ENCODE results near the gene USF1. TPM values are rescaled to one million over a fixed set of nuclear protein-coding genes. Genes with fewer than 3 reads are reported as not detected.
A peak's percentile ranks its signal among the peaks of the same experiment; 100 is the strongest.
"Not testable (repeated sequence)": the region's sequence is repeated elsewhere in the genome, so short reads cannot be mapped to it uniquely, and the experiment has no call there.

Gene USF1
- total RNA-seq, 1 donor from 2014 or later: 58.4 TPM

DNA sequence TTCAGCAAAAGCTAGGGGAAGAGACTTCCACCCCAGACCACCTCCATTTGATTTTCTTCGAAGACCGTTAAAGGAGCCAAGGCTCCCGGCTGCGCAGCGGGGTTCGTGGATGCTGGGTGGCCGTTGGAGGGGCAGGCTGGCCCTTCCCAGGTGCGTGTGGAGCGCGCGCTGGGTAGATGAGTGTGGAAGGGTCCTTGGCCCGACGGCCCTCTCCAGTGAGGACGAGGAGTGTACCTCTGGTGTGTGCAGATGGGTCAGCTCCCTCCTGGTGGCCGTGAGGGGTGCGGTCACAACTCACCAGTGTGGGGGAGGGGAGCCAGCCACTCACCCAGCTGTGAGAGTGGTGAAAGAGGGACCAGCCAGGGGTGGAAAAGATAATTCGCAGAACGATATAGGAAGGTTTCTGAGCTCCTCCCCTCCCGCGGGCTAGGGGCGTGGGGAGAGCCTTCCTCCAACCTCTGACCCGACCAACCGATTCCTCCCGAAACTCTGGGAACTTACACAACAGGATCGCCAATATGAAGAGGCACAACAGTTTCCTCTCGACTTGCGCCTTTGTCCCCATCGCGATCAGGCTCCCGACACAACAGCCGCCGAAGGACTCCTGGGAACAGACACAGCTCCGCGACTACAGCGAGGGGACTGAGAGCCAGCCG, 25.1 kb downstream of the USF1 start, which contains the start of gene F11R:
Gene F11R (minus strand): TSS at position 644 of the 656 bp plus-strand sequence. CDS start 79 bp downstream, at position 565.
- no peaks in the 10 kb centered on the region for H3K27me3 ChIP-seq (ENCODE audit: control insufficient read depth, insufficient read depth, low read length)
- TF ChIP-seq, protein P1, sequence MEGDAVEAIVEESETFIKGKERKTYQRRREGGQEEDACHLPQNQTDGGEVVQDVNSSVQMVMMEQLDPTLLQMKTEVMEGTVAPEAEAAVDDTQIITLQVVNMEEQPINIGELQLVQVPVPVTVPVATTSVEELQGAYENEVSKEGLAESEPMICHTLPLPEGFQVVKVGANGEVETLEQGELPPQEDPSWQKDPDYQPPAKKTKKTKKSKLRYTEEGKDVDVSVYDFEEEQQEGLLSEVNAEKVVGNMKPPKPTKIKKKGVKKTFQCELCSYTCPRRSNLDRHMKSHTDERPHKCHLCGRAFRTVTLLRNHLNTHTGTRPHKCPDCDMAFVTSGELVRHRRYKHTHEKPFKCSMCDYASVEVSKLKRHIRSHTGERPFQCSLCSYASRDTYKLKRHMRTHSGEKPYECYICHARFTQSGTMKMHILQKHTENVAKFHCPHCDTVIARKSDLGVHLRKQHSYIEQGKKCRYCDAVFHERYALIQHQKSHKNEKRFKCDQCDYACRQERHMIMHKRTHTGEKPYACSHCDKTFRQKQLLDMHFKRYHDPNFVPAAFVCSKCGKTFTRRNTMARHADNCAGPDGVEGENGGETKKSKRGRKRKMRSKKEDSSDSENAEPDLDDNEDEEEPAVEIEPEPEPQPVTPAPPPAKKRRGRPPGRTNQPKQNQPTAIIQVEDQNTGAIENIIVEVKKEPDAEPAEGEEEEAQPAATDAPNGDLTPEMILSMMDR (IDR thresholded peaks at IDR 0.05; ENCODE audit: insufficient read depth, low read length, severe bottlenecking): peak; percentile 17
- H3K4me3 ChIP-seq (ENCODE audit: low read depth, low read length): peak within 1 kb of the TSS; percentile 80
- FAIRE-seq: no peak
- peak; percentile 71 for DNase-seq (ENCODE audit: low read depth)
- no peaks in the 10 kb centered on the region for H3K36me3 ChIP-seq (ENCODE audit: control insufficient read depth, insufficient read depth, low read length)

DNA sequence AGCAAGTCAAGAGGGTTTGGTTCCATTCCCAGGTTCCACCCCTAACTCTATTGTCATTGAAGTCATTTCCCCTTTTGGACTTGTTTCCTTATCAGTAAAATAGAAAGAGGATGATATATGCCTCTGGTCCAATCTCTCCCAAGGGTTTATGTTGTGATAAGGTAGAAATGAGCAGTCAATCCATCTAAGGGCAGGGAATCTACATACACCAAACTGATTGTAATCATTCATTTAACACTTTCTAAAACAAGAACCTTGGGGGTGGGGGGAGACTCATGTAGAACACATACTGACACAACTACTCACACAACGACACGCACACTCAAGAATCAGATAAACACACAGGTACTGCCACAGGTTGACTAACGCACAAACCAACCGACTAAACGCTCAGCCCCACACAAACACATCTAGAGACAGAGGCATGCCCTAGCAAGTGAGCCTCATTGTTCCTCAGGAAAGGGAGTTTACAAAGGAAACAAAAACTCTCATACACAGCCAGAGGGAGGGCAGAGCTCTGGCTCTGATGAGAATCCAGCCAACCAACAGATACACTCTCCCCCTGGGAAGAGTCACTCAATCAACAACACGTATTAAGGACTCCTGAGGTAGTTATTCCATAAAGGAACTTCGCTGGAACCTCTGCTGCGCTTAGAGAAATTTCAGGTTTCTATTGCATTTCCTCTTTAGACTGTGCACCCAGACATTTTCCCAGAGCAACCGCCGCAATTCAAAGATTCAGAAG, 25.9 kb downstream of the USF1 start:
- peak overlapping the region; percentile 80 for H3K4me3 ChIP-seq (ENCODE audit: low read depth, low read length)
- no peaks in the 10 kb centered on the region for H3K36me3 ChIP-seq (ENCODE audit: control insufficient read depth, insufficient read depth, low read length)
- TF ChIP-seq, protein P1 (IDR thresholded peaks at IDR 0.05; ENCODE audit: insufficient read depth, low read length, severe bottlenecking): no peak
- DNase-seq (ENCODE audit: low read depth) (peak; percentile 97), FAIRE-seq (peak; percentile 23)
- no peaks in the 10 kb centered on the region for H3K27me3 ChIP-seq (ENCODE audit: control insufficient read depth, insufficient read depth, low read length)

DNA sequence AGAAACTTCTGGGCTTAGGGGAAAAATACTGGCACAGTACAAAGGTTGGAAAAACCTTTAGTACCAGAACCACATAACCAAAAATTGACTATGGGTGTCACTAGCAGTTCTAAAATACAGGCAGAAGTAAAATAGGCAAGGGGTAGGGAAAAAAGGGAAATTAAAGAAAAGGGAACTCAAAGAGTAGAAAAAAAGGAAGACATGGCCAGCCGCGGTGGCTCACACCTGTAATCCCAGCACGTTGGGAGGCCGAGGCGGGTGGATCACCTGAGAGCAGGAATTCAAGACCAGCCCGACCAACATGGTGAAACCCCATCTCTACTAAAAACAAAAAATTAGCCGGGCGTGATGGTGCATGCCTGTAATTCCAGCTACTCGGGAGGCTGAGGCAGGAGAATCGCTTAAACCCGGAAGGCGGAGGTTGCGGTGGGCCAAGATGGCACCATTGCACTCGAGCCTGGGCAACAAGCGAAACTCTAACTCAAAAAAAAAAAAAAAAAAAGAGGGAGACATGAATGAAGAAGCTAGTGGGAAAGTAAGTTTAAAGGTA, 26.6 kb downstream of the USF1 start:
- H3K36me3 ChIP-seq (ENCODE audit: control insufficient read depth, insufficient read depth, low read length); H3K27me3 ChIP-seq (ENCODE audit: control insufficient read depth, insufficient read depth, low read length); FAIRE-seq: not testable (repeated sequence)
- H3K4me3 ChIP-seq (ENCODE audit: low read depth, low read length): peak overlapping the region; percentile 80
- DNase-seq (ENCODE audit: low read depth): peak; percentile 32

DNA sequence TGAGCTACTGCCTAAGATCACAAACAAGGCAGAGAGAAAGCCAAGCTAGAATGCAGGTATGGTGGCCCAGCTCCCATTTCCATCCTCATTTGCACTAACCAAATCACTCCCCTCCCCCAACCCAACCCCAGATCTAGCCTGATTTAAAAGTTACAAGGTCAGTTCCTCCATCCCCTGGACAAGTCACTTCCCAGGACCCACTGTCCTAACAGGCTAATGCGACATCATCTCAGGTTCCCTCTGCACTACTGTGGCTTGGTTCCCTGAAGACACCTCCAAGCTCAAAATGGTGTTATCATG, 27.2 kb downstream of the USF1 start:
- FAIRE-seq (no peak), DNase-seq (ENCODE audit: low read depth) (no peak)
- TF ChIP-seq, protein P1 (IDR thresholded peaks at IDR 0.05; ENCODE audit: insufficient read depth, low read length, severe bottlenecking): no peak
- Histone ChIP-seq H3K36me3 (ENCODE audit: control insufficient read depth, insufficient read depth, low read length) (no peaks in the 10 kb centered on the region), H3K27me3 (ENCODE audit: control insufficient read depth, insufficient read depth, low read length) (no peaks in the 10 kb centered on the region), H3K4me3 (ENCODE audit: low read depth, low read length) (peak overlapping the region; percentile 80)

DNA sequence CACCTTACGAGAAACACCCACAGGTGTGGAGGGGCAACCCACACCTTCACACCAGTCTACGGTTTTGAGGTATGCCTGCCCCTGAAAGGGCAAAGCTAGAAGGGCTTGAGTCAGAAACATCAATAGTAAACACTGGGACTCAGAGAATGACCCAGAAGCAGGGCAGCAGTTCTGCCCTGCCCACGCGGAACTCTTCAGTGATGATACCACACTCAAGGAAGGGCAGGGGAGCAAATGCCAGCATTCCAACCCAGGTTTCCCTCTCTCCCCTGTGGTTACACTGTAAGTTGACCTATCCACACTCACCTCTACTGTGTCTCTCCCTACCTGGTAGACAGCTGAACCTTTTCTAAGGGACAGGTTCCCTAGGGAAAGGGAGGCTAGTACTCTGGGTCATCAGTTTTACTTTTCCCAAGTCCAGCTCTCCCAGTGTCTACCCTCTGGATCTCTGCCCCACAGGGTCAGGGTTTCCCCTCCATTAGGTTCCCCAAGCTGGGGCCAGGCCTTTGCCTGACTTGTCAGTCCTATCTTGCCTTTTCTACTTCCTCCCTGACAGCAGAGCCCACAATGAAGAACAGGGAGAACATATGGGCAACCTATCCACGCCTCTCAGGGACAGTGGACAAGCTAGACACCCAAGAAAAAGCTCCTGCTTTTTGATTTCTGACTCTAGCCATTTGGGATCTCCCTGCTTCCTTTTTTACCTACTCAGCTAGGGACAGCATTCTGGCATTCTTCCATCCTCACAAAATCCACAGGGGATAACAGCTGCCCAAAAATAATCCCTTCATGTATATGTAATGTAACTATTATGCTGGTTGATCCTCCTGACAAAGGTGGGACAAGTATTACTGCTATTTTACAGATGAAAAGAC, 27.8 kb downstream of the USF1 start:
- DNase-seq (ENCODE audit: low read depth): peak; percentile 64
- TF ChIP-seq, protein P1 (IDR thresholded peaks at IDR 0.05; ENCODE audit: insufficient read depth, low read length, severe bottlenecking): no peak
- peak overlapping the region; percentile 80 for H3K4me3 ChIP-seq (ENCODE audit: low read depth, low read length)

DNA sequence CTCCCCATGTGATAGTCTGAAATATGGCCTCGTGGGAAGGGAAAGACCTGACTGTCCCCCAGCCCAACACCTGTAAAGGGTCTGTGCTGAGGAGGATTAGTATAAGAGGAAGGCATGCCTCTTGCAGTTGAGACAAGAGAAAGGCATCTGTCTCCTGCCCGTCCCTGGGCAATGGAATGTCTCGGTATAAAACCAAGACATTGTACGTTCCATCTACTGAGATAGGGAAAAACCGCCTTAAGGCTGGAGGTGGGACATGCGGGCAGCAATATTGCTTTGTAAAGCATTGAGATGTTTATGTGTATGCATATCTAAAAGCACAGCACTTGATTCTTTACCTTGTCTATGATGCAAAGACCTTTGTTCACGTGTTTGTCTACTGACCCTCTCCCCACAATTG, 28.6 kb downstream of the USF1 start:
- H3K36me3 ChIP-seq (ENCODE audit: control insufficient read depth, insufficient read depth, low read length); DNase-seq (ENCODE audit: low read depth); H3K27me3 ChIP-seq (ENCODE audit: control insufficient read depth, insufficient read depth, low read length); H3K4me3 ChIP-seq (ENCODE audit: low read depth, low read length); FAIRE-seq: not testable (repeated sequence)

More for the DNA sequence above, 27.8 kb downstream of the USF1 start:
- Histone ChIP-seq H3K27me3 (ENCODE audit: control insufficient read depth, insufficient read depth, low read length) (no peaks in the 10 kb centered on the region), H3K36me3 (ENCODE audit: control insufficient read depth, insufficient read depth, low read length) (no peaks in the 10 kb centered on the region)
- FAIRE-seq: no peak

DNA sequence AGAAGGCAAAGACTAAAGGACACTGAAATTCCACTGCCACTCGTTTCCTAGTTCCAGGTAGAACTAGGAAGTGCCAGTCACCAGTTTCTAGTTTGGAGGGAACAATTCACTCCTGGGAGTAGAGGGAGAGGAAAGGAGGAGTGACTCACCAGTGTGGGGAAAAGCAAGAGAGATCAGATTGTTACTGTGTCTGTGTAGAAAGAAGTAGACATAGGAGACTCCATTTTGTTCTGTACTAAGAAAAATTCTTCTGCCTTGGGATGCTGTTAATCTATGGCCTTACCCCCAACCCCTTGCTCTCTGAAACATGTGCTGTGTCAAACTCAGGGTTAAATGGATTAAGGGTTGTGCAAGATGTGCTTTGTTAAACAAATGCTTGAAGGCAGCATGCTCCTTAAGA, 29.1 kb downstream of the USF1 start:
- peak; percentile 77 for DNase-seq (ENCODE audit: low read depth)
- not testable (repeated sequence) for H3K27me3 ChIP-seq (ENCODE audit: control insufficient read depth, insufficient read depth, low read length); H3K4me3 ChIP-seq (ENCODE audit: low read depth, low read length); FAIRE-seq; H3K36me3 ChIP-seq (ENCODE audit: control insufficient read depth, insufficient read depth, low read length)

Measured in bronchial epithelial cell (primary cell).